Measurements from ENCODE around the gene RCHY1.

Gene RCHY1

DNA sequence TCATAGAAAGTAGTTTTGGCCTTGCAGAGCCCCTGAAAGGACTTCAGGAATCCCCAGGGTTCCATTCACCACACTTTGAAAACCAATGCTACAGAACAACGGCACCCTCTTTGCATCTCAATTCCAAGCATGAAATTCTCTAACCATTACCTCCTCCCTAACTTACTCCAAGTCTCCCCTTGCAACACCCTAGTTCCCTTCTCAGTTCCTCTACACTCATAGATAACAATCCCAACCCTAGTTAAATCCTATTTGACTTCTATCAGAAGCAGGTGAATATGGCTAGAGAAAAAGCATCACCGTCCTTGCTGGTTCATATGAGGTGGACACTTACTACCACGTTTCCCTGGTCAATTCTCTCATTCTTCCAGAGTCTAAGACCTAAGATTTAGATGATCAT, 2.4 kb downstream of the RCHY1 start:
- no peak for TF ChIP-seq TAF1 (IDR thresholded peaks at IDR 0.05; ENCODE audit: borderline replicate concordance, insufficient read depth, low read length)
- TF ChIP-seq SIN3A (IDR thresholded peaks at IDR 0.05; ENCODE audit: borderline replicate concordance, insufficient read depth, low read length) = no peak
- TF ChIP-seq, protein P1, sequence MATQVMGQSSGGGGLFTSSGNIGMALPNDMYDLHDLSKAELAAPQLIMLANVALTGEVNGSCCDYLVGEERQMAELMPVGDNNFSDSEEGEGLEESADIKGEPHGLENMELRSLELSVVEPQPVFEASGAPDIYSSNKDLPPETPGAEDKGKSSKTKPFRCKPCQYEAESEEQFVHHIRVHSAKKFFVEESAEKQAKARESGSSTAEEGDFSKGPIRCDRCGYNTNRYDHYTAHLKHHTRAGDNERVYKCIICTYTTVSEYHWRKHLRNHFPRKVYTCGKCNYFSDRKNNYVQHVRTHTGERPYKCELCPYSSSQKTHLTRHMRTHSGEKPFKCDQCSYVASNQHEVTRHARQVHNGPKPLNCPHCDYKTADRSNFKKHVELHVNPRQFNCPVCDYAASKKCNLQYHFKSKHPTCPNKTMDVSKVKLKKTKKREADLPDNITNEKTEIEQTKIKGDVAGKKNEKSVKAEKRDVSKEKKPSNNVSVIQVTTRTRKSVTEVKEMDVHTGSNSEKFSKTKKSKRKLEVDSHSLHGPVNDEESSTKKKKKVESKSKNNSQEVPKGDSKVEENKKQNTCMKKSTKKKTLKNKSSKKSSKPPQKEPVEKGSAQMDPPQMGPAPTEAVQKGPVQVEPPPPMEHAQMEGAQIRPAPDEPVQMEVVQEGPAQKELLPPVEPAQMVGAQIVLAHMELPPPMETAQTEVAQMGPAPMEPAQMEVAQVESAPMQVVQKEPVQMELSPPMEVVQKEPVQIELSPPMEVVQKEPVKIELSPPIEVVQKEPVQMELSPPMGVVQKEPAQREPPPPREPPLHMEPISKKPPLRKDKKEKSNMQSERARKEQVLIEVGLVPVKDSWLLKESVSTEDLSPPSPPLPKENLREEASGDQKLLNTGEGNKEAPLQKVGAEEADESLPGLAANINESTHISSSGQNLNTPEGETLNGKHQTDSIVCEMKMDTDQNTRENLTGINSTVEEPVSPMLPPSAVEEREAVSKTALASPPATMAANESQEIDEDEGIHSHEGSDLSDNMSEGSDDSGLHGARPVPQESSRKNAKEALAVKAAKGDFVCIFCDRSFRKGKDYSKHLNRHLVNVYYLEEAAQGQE (IDR thresholded peaks at IDR 0.05; ENCODE audit: insufficient read depth in 1 of 2, low read depth in 2 of 2, low read length in 2 of 2) = no peak
- TF ChIP-seq FOXP2 (optimal IDR thresholded peaks at IDR 0.05; ENCODE audit: borderline replicate concordance, extremely low read depth, extremely low read length, insufficient read depth) = no peak
- no peak for TF ChIP-seq POLR2AphosphoS5 (IDR thresholded peaks at IDR 0.05; ENCODE audit: low read depth, low read length)

DNA sequence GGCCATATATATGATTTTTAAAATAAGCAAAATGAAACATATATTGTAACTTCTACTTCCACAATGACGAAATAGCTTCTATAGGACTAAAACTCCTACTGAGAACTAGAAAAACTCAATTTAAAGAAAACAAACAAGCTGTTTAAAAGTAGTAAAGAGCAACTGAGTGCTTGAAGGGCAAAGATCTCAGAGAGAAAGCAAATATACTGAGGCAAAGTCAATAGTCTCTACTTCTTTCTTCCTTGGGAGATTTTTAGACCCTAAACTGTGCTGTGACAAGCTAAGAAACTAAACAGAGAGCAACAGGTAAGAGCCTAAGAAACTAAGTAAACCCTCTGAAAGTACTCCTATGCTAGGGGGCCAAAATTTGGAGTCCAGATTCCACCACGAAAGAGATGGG, 8.6 kb downstream of the RCHY1 start:
- TF ChIP-seq TAF1 (IDR thresholded peaks at IDR 0.05; ENCODE audit: borderline replicate concordance, insufficient read depth, low read length) (no peak), POLR2AphosphoS5 (IDR thresholded peaks at IDR 0.05; ENCODE audit: low read depth, low read length) (no peak)

DNA sequence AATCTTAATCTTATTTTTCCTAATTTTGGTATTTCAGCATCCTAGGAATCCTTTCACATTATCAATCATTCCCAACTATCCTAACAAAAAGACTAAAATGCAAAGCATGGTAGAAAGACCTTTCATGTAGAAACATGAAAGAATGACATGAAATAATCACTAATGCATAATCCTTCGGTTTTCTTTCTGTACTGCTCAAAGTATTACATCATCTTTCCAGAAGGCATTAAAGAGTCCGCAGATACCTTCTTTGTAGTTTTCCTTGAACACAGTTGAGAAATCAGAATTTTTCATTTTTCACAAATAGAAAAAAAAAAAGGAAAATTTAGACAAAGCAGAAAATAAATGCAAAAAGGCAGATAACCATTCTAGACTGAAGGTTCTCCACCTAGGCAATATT, 11.5 kb downstream of the RCHY1 start:
- TF ChIP-seq, protein P1 (IDR thresholded peaks at IDR 0.05; ENCODE audit: insufficient read depth in 1 of 2, low read depth in 2 of 2, low read length in 2 of 2) = no peak
- TF ChIP-seq POLR2AphosphoS5 (IDR thresholded peaks at IDR 0.05; ENCODE audit: low read depth, low read length) (no peak), SIN3A (IDR thresholded peaks at IDR 0.05; ENCODE audit: borderline replicate concordance, insufficient read depth, low read length) (no peak), TAF1 (IDR thresholded peaks at IDR 0.05; ENCODE audit: borderline replicate concordance, insufficient read depth, low read length) (no peak), FOXP2 (optimal IDR thresholded peaks at IDR 0.05; ENCODE audit: borderline replicate concordance, extremely low read depth, extremely low read length, insufficient read depth) (no peak)

DNA sequence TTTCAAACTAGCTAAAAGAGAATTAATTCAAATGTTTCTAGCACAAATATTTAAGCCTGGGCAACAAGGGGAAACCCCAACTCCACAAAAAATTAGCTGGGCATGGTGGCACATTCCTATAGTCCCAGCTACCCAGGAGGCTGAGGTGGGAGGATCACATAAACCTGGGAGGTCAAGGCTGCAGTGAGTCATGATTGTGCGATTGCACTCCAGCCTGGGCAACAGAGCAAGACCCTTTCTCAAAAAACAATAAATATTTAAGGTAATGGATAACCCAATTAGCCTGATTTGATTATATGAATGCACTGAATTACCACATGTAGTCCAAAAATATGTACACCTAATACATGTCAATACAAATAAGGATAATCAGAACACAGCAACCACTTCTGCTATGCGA, 14.3 kb downstream of the RCHY1 start:
- TF ChIP-seq, protein P1 (IDR thresholded peaks at IDR 0.05; ENCODE audit: insufficient read depth in 1 of 2, low read depth in 2 of 2, low read length in 2 of 2) = no peak
- no peak for TF ChIP-seq TAF1 (IDR thresholded peaks at IDR 0.05; ENCODE audit: borderline replicate concordance, insufficient read depth, low read length)
- no peak for TF ChIP-seq POLR2AphosphoS5 (IDR thresholded peaks at IDR 0.05; ENCODE audit: low read depth, low read length)
- TF ChIP-seq SIN3A (IDR thresholded peaks at IDR 0.05; ENCODE audit: borderline replicate concordance, insufficient read depth, low read length) = no peak
- TF ChIP-seq FOXP2 (optimal IDR thresholded peaks at IDR 0.05; ENCODE audit: borderline replicate concordance, extremely low read depth, extremely low read length, insufficient read depth) = no peak

DNA sequence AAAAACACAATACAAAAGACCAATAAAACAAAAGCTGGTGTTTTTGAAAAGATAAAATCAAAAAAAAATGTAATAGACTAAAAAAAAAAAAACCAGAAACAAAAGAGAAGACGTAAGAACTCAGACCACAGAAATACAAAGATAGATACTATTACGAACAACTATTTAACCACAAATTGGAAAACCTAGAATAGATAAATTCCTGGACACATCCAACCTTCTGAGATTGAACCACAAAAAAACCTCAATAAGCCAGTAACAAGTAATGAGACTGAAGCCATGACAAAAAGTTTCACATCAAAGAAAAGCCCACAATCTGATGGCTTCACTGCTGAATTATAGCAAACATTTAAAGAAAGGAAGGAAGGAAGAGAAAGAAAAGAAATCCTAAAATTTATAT, 16.2 kb downstream of the RCHY1 start:
- no peak for TF ChIP-seq POLR2AphosphoS5 (IDR thresholded peaks at IDR 0.05; ENCODE audit: low read depth, low read length)
- no peak for TF ChIP-seq SIN3A (IDR thresholded peaks at IDR 0.05; ENCODE audit: borderline replicate concordance, insufficient read depth, low read length)
- no peak for TF ChIP-seq FOXP2 (optimal IDR thresholded peaks at IDR 0.05; ENCODE audit: borderline replicate concordance, extremely low read depth, extremely low read length, insufficient read depth)
- TF ChIP-seq TAF1 (IDR thresholded peaks at IDR 0.05; ENCODE audit: borderline replicate concordance, insufficient read depth, low read length) = no peak
- TF ChIP-seq, protein P1 (IDR thresholded peaks at IDR 0.05; ENCODE audit: insufficient read depth in 1 of 2, low read depth in 2 of 2, low read length in 2 of 2) = no peak
